RWPE2 (cell line): ENCODE data around the gene IGF2.

Source experiments
- ATAC-seq: fragments of 200-7000 bp; cut with Tn5 transposase; 3 replicates; pipeline ENCODE4 v1.9.1; 2021; ENCODE audit warnings: low read depth
- DNase-seq: peaks from one replicate; pipeline ENCODE4 v3.0.0-alpha.2; 2020; ENCODE audit warnings: low spot score
- H3K27ac ChIP-seq: fragments of 450-650 bp; 2 replicates; pipeline ENCODE4 v1.5.1; 2017; ENCODE audit warnings: mild to moderate bottlenecking; ENCODE audit not compliant: poor library complexity, severe bottlenecking
- H3K27me3 ChIP-seq: fragments of 250-450 bp; sonication (Bioruptor Pico); 2 replicates; pipeline ENCODE4 v1.5.1; 2021; ENCODE audit warnings: mild to moderate bottlenecking, moderate library complexity; ENCODE audit not compliant: insufficient read depth, poor library complexity, severe bottlenecking
- H3K36me3 ChIP-seq: fragments of 250-450 bp; sonication (Bioruptor Pico); 2 replicates; pipeline ENCODE4 v1.5.1; 2020; ENCODE audit warnings: low read depth, mild to moderate bottlenecking, moderate library complexity
- H3K4me1 ChIP-seq: fragments of 250-450 bp; sonication (Bioruptor Pico); 2 replicates; pipeline ENCODE4 v1.5.1; 2021; ENCODE audit warnings: mild to moderate bottlenecking, moderate library complexity; ENCODE audit not compliant: insufficient read depth, poor library complexity, severe bottlenecking
- H3K4me3 ChIP-seq: fragments of 250-450 bp; sonication (Bioruptor Pico); 2 replicates; pipeline ENCODE4 v1.5.1; 2021; ENCODE audit warnings: mild to moderate bottlenecking, moderate library complexity; ENCODE audit not compliant: severe bottlenecking
- H3K9me3 ChIP-seq: fragments of 250-450 bp; sonication (Bioruptor Pico); 2 replicates; pipeline ENCODE4 v1.5.1; 2021; ENCODE audit warnings: mild to moderate bottlenecking, moderate library complexity; ENCODE audit not compliant: severe bottlenecking
- CTCF ChIP-seq: fragments of 450-650 bp; IDR thresholded peaks from one replicate; pipeline ENCODE4 v1.5.1; 2017; ENCODE audit warnings: mild to moderate bottlenecking, moderate library complexity; ENCODE audit not compliant: poor library complexity, severe bottlenecking

Gene IGF2

GRCh38 chr11:2136209-2136951 is 2.8 kb downstream of the IGF2 start:
- DNase-seq: no peak

GRCh38 chr11:2135648-2136201 is 3.5 kb downstream of the IGF2 start:
- H3K27me3 ChIP-seq: peaks cover 45% of the 10 kb centered on the region
- H3K4me1 ChIP-seq: no peaks in the 10 kb centered on the region
- no peak for TF ChIP-seq CTCF
- no peaks in the 10 kb centered on the region for H3K36me3 ChIP-seq
- H3K4me3 ChIP-seq: no peak overlapping the region
- no peak for ATAC-seq
- H3K9me3 ChIP-seq: no peaks in the 10 kb centered on the region
- H3K27ac ChIP-seq: no peak overlapping the region
- DNase-seq: no peak

More at GRCh38 chr11:2136209-2136951, 2.8 kb downstream of the IGF2 start:
- H3K27me3 ChIP-seq: peaks cover 52% of the 10 kb centered on the region
- H3K27ac ChIP-seq: no peak overlapping the region
- no peaks in the 10 kb centered on the region for H3K36me3 ChIP-seq
- no peak for TF ChIP-seq CTCF
- H3K4me1 ChIP-seq: no peaks in the 10 kb centered on the region
- H3K4me3 ChIP-seq: no peak overlapping the region
- no peak for ATAC-seq
- H3K9me3 ChIP-seq: no peaks in the 10 kb centered on the region

- H3K36me3 ChIP-seq: no peaks in the 10 kb centered on the region
- no peak for TF ChIP-seq CTCF
- no peaks in the 10 kb centered on the region for H3K9me3 ChIP-seq
- no peak overlapping the region for H3K4me3 ChIP-seq
- no peaks in the 10 kb centered on the region for H3K4me1 ChIP-seq
- H3K27ac ChIP-seq: no peak overlapping the region
- peaks cover 39% of the 10 kb centered on the region for H3K27me3 ChIP-seq
- ATAC-seq (no peak), DNase-seq (no peak)
These were observed 4.1 kb downstream of the IGF2 start for GRCh38 chr11:2135018-2135569.

- H3K27me3 ChIP-seq: peaks cover 32% of the 10 kb centered on the region
- no peak overlapping the region for H3K27ac ChIP-seq
- no peak for TF ChIP-seq CTCF
- H3K36me3 ChIP-seq: no peaks in the 10 kb centered on the region
- H3K4me1 ChIP-seq: no peaks in the 10 kb centered on the region
- no peaks in the 10 kb centered on the region for H3K9me3 ChIP-seq
- DNase-seq (no peak), ATAC-seq (no peak)
- no peak overlapping the region for H3K4me3 ChIP-seq
These were observed 4.9 kb downstream of the IGF2 start for GRCh38 chr11:2134022-2135010.
